ENCODE measurements around the gene EPB41L2.
A peak's percentile ranks its signal among the peaks of the same experiment; 100 is the strongest.

The EPB41L2 gene

DNA sequence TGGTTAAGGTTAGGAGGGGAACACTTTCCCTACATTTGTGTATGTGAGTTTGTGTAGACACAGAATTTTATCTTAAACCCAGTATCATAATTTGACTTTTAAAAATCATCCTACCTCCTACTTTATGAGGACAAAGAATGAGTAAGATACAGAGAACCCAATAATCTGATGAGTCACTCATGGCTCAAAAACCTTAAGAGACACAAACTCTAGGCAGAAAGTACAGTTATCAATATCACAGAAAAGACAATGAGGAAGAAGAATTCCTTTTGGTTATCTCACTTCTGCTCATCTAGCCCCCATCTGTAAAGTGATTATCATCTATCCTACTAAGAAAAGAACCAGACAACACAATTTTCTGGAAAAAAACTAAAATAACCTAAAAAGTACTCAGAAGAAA is 87.7 kb downstream of the EPB41L2 start:
- no peak for DNase-seq (ENCODE audit: insufficient read length, low spot score)
- TF ChIP-seq POLR2A (IDR thresholded peaks at IDR 0.05; ENCODE audit: low read depth, low read length), result no peak
- FAIRE-seq, result peak; percentile 57

DNA sequence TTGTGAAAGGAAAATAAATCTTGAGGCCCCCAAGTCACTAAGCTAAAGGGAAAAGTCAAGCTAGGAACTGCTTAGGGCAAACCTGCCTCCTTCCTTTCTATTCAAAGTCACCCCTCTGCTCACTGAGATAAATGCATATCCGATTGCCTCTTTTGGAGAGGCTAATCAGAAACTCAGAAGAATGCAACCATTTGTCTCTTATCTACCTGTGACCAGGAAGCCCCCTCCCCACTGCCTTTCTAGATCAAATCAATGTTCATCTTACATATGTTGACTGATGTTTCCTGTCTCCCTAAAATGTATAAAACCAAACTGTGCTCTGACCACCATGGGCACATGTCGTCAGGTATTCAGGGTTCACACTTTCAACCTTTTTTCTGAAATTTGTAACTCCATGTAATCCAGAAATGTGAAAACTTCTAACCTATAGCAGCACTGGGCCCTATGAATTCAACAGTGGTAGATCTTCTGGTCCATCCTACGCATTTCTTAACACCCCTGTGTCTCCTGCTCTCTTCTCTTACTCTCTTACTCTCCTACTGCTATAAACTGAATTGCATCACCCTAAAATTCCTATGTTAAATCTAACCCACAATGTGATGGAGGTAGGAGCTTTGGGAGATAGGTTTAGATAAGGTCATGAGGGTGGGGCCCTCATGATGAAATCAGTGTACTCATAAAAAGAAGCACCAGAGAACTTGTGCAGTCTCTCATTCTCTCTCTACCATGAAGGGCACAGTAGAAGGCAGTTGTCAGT is 89.3 kb downstream of the EPB41L2 start:
- no peak for TF ChIP-seq POLR2A (IDR thresholded peaks at IDR 0.05; ENCODE audit: low read depth, low read length)
- FAIRE-seq, result no peak

GRCh38 chr6:130971504-130971903 is 91.5 kb downstream of the EPB41L2 start:
- no peak for FAIRE-seq
- no peak for DNase-seq (ENCODE audit: insufficient read length, low spot score)
- TF ChIP-seq POLR2A (IDR thresholded peaks at IDR 0.05; ENCODE audit: low read depth, low read length), result no peak

More for the DNA sequence above, 89.3 kb downstream of the EPB41L2 start:
- DNase-seq (ENCODE audit: insufficient read length, low spot score), result no peak

DNA sequence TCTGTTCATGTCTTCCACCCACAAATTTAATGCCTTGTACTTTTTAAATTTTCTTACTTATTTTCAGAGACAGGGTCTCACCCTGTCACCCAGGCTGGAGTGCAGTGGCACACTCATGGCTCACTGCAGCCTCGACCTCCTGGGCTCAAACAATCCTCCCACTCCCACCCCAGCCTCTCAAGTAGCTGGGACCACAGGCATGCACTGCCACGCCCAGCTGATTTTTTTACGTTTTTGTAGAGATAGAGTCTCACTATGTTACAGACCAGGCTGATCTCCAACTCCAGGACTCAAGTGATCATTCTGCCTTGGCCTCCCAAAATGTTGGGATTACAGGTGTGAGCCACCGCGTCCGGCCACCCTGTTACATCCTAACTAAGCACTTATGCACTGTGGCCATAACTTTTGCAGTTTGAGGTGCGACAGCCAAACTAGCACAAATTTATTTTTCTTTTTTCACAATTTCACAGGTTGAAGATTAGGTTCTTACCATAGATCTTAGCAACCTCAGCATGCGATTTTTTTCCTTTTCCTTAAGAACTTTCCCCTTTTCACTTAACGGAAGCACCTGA is 92.1 kb downstream of the EPB41L2 start:
- TF ChIP-seq POLR2A (IDR thresholded peaks at IDR 0.05; ENCODE audit: low read depth, low read length), result no peak
- no peak for DNase-seq (ENCODE audit: insufficient read length, low spot score)
- no peak for FAIRE-seq

- FAIRE-seq, result no peak
- DNase-seq (ENCODE audit: insufficient read length, low spot score), result no peak
- no peak for TF ChIP-seq POLR2A (IDR thresholded peaks at IDR 0.05; ENCODE audit: low read depth, low read length)
Observed at GRCh38 chr6:130969791-130970491, 93.1 kb downstream of the EPB41L2 start.

- no peak for TF ChIP-seq POLR2A (IDR thresholded peaks at IDR 0.05; ENCODE audit: low read depth, low read length)
- DNase-seq (ENCODE audit: insufficient read length, low spot score), result no peak
- FAIRE-seq, result no peak
Observed at GRCh38 chr6:130969166-130969565, 93.9 kb downstream of the EPB41L2 start.

DNA sequence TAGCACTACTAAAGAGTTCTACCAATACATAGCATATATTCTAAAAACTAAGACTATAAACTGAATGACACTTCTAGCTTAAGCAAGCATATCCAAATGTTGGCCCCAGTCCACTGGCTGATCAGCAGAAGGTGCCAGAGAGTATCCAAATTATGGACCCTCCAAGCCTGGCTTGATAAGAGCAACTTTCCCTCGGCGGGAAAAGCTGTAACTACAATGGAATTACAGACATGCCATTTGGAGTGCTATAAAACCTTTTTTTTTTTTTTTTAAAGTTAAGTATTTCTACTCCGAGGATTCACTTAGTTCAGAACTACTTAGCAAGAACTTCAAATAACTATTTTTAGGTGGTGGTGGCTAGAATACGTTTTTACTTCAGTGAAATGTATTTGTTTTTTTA is 94.6 kb downstream of the EPB41L2 start:
- no peak for FAIRE-seq
- no peak for TF ChIP-seq POLR2A (IDR thresholded peaks at IDR 0.05; ENCODE audit: low read depth, low read length)
- DNase-seq (ENCODE audit: insufficient read length, low spot score), result no peak

DNA sequence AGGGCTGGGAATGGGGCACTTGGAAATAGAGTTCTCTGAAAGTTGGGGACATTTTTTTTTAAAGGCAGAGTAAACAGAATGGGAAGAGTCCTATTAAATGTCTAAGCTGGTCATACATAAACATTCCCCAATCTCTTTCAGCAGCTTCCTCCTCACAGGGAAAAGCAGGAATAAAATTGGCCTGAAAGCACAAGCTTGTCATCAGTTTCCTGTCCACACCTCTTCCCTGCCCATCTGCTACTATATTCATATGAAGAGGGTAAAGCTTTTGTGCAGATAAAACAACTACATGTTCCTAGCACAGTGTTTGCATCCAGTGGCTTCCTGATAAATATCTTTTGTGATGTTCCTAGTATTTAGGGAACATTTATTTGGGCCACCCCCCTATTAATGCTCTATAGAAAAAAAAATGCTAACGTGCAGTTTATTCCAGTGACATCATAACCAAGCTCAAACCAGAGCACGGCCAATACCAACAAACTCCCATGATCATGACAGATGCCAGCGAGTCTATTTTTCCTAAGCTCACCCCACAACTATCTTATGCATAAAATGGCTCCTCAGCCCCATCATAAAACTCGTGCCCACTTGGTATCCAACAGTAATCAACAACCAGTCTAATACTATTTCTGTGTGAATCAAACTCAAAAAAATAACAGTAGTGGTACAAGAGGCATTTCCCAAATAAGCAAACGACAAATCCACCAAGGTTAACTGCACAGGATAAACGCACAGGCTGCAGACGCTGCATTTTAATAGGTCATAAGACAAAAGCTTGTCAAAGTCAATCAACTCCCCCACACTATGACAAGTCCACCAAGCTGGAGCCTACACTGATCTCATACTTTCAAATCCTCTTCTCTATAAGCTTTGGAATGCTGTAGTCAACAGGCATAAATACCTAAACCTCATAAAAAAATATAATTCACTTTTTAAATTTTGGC is 95.3 kb downstream of the EPB41L2 start:
- TF ChIP-seq POLR2A (IDR thresholded peaks at IDR 0.05; ENCODE audit: low read depth, low read length), result no peak
- DNase-seq (ENCODE audit: insufficient read length, low spot score) (no peak), FAIRE-seq (peak; percentile 27)

GRCh38 chr6:130966344-130966980 is 96.6 kb downstream of the EPB41L2 start:
- FAIRE-seq, result no peak
- DNase-seq (ENCODE audit: insufficient read length, low spot score), result no peak
- TF ChIP-seq POLR2A (IDR thresholded peaks at IDR 0.05; ENCODE audit: low read depth, low read length), result no peak

GRCh38 chr6:130965656-130966055 is 97.4 kb downstream of the EPB41L2 start:
- TF ChIP-seq POLR2A (IDR thresholded peaks at IDR 0.05; ENCODE audit: low read depth, low read length), result no peak
- DNase-seq (ENCODE audit: insufficient read length, low spot score) (no peak), FAIRE-seq (no peak)

- TF ChIP-seq POLR2A (IDR thresholded peaks at IDR 0.05; ENCODE audit: low read depth, low read length), result no peak
- DNase-seq (ENCODE audit: insufficient read length, low spot score), result no peak
- FAIRE-seq, result no peak
Observed at GRCh38 chr6:130964808-130965604, 98.0 kb downstream of the EPB41L2 start.

DNA sequence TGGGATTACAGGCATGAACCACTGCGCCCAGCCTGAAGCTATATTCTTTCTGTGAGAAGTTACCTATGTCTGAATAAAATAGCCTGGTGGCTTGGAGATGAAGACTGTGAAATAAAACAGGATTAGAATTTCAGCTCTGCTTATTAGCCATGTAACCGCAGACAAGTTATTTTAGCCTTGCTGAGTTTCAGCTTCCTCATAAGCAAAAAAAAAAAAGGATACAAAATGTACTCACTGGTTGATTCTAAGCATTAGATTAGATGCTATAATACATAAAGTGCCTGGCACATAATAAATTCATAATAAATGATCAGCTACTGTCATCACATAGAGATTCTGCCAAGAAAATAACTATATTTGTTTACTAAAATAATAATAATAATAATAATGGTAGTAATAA is 98.8 kb downstream of the EPB41L2 start:
- DNase-seq (ENCODE audit: insufficient read length, low spot score) (no peak), FAIRE-seq (no peak)
- TF ChIP-seq POLR2A (IDR thresholded peaks at IDR 0.05; ENCODE audit: low read depth, low read length), result no peak
